ENCODE results near the gene RNF126.
"Not testable (repeated sequence)": the region's sequence is repeated elsewhere in the genome, so short reads cannot be mapped to it uniquely, and the experiment has no call there.

The RNF126 gene

DNA sequence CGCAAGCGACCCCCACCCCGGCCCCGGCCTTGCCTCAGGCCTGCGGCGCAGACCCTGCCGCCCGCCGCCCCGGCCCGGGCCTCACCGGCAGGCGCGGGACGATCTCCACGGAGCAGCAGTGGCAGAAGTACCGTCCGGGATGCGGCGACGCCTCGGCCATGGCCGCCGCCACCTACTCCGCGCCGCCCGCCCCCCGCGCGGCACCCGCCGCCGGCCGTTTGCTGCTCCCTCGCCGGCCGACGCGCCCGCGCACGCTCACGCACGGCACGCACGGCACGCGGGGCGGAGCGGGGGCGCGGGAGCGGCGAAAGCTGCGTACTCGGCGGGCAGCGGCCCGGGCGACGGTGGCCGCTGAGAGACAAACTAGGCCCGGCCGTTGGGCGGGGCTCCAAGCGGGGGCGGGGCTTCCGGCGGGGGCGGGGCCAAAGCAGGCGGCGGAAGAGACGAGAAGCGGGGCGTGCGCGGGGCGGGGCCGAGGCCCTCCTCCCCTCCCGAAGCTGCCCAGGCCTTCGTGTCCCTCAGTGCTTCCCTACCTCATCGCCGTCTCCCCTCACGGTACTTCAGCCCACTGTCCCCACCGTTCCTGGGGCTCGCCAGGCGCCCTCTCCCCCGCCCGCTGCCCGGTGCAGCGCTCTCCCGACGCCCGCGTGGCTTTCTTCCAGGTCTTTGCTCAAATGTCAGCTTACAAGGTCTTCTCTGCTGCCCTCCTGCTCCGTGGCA lies at the start of gene RNF126:
Gene RNF126, minus strand, starts transcription at position 253 of the 720 bp plus-strand sequence. Its CDS starts 93 bp downstream, at position 160.
- DNase-seq (ENCODE audit: low read depth in 1 of 2, low spot score in 1 of 2), result peak; percentile 92 to 97

DNA sequence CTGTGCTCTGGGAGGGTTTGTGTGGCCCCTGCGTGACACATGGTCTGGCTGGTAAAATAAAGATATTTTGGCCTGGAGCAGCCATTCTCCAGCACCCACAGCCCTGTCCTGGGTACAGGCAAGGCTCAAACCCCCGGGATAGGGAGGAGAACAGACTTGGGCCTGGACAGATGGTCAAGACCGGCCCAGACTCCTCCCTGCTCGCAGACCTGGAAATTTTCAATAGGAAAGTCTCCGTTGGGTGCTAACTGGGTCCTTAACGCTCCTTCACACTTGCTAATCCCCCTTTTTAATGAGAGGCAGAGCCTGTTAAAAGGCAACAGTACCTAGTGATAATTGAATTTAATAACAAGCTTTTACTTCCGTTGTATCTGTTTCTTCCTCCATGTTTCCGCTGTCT lies 48.2 kb upstream of the RNF126 start:
- DNase-seq (ENCODE audit: low read depth in 1 of 2, low spot score in 1 of 2), result no peak

DNA sequence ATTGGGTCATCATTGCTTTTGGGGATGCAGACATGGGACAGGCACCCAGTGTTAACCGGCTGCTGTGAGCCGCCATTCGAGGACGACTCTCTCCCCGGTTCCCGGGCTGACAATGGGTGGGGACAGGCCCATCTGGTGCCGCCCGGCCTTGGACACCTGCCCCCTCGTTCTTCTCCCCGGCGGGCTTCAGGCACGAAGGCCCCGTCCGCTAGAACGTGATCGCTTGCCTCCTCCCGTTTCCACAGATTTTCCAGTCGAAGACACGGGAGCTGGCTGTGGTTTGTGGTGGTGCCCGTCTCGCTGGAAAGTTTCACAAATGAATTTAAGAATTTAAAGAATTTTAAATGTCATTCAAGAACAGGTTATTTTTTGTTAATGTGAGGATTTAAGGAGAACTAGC lies 47.8 kb upstream of the RNF126 start:
- DNase-seq (ENCODE audit: low read depth in 1 of 2, low spot score in 1 of 2), result no peak

DNA sequence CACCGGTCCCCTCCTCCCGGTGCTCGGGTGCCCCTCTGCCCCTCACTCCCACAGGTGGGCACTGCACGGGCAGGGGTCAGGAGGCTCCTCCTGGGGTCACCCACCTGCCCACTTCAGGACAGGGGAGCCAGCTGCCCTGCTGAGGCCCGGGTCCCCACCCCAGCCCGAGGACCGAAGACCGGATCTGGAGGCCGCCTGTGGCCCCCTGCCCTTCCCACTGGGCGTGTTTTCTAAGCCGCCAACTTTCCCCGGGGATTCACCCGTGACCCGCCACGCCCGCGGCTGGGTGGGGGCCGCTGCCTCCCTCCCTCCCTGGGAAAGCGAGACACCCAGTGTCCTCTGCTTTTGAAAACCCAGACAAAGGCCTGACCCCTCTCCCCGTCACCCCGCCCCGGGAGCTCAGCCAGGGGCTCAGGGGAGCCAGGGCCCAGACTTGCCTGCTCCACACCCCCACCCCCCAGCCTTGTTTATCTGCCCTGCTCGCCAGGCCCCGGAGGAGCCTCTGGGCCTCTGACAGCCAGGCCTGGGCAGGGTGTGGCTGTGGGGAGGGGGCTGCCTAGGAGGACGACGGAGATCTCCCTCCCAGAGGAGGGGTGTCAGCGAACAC lies 47.1 kb upstream of the RNF126 start:
- DNase-seq (ENCODE audit: low read depth in 1 of 2, low spot score in 1 of 2), result no peak

DNA sequence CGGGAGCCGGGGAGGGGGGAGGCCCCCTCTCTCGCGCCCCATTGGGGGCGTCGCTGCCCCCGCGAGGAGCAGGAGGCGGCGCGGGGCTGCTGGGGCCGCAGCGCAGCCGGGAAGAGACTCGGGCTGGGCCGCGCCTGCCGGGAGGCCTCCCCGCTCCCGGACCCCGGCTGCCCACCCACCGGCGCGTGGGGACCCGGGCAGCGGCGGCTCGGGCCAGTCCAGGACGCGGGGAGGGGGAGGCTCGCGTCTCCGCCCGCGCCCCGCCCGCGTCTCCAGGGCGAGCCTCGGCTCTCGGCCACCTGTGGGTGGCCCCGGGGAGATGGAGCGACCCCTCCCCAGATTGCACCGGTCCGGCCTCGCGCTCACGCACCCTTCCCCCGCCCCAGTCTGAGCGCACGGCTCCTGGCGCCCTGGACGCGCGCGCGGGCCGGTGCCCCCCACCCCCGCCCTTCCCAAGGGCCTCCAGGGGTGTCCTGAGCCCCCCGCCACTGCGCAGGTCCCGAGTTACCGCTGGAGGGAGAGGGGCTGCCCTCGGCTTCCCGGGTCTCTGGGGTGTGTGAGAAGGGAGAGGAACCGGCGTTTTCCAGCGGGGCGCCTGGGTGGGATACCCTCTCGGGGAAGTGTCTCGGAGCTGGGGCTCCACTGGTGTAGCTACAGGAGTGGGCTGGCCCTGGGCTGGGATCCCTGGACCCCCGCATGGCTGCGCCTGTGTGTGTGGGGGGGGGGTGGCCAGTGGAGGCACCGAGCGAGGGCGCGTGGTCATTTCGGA lies 46.4 kb upstream of the RNF126 start:
- DNase-seq (ENCODE audit: low read depth in 1 of 2, low spot score in 1 of 2), result no peak

DNA sequence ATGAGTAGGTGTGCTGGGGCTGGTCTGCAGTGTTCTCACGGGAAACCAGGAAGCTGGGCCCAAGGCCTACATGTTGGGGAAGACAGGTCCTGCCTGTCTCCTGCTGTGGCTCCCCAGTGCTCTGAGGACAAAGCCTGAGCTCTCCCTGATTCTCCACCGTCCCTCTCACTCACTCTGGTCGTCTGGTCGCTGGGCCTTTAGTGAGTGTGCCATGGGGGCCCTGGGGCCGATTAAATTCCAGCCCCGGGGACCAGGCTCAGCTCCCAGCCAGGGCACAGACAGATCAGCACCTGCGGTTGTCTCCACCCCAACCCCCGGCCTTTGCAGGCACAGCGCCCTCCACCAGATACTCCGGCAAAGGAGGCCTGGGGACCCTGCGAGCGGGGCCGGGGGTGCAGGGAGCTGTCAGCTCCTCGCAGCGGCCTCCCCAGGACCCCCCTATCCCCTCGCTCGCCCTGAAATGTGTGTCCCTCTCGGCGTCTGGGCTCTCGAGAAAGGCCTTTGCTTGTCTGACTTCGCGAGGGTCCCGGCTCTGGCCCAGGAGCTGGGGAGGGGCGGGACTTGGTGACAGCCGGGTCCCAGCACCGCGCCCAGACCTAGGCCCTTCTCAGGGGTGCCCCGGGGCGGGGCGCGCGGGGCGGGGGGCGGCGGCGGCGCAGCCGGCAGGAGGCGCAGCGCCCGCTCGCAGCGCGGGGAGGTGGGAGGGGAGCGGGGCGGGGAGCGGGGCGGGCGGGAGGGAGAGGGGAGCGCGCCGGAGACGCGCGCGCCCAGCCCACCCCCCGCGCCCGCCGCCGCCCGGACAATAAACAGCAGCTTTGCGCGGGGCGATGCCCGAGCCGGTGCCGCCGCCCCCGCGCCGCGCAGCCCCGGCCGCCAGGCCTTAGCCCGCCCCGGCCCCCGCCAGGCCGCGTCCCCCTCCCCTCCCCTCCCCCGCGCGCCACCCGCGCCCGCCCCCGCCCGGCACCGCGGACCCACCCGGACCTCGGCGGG lies 45.4 kb upstream of the RNF126 start, which contains the start of gene PALM:
Gene PALM, plus strand, starts transcription at position 782 of the 990 bp plus-strand sequence. CDS start 212 bp downstream, outside the sequence.
- DNase-seq (ENCODE audit: low read depth in 1 of 2, low spot score in 1 of 2), result no peak

DNA sequence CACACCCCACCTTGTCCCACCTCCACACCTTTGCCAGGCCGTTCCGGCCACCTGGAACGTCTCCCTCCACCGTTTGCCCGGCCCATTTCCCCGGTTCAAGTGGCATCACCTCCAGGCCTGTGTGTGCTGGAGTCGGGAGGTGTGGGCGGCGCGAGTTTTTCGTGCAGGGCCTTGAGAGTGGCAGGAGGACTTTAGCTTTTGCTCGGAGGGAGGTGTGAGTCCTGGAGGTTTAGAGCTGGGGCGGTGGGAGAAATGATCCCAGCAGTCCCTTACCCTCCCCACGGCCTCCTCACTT lies 41.4 kb upstream of the RNF126 start:
- DNase-seq (ENCODE audit: low read depth in 1 of 2, low spot score in 1 of 2), result no peak

DNA sequence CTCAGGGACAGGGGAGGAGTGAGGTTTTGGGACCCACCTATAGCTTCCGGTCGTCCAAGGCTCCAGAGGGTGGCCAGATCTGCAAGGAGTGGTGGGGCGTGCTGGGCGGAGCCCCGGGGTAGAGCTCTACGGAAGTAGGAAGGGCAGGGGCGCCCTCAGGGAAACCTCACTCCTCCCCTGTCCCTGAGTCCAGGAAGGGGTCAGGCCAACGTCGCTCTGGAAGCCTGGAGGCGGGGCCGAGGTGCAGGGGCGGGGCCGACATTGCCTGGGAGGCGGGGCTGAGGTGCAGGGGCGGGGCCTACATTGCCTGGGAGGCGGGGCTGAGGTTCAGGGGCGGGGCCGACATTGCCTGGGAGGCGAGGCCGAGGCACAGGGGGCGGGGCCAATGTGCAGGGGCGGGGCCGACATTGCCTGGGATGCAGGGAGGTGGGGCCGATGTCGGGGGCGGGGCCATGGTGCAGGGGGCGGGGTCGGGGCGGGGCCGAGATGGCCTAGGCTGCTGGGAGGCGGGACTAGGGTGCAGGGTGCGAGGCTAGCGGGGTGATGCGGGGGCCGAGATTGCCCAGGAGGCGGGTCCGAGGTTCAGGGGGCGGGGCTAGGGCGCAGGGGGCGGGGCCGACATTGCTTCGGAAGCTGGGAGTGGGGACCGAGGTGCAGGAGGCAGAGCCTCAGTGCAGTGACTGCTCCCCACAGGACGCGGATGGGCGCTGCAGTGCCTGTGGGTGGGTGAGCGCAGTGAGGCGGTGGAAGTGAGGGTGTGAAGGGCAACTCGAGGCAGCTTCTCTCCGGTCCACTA lies 40.8 kb upstream of the RNF126 start:
- DNase-seq (ENCODE audit: low read depth in 1 of 2, low spot score in 1 of 2), result peak in 1 of 2 donors; percentile 38

DNA sequence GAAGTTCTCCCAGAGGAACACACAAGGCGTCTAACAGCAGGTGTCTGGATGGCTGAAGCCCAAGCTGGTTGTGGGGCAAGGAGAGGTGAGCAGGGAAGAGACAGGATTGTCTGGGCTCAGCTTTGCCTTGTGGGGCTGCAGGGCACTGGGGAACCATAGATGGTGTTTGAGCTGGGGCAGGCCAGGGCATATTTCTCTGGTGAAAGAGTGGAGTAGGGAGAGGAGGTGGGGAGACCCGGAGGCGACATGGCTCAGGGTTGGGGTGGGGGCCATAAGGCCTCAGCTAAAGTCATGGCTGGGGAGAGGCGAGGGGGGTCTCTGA lies 40.3 kb upstream of the RNF126 start:
- DNase-seq (ENCODE audit: low read depth in 1 of 2, low spot score in 1 of 2), result no peak

DNA sequence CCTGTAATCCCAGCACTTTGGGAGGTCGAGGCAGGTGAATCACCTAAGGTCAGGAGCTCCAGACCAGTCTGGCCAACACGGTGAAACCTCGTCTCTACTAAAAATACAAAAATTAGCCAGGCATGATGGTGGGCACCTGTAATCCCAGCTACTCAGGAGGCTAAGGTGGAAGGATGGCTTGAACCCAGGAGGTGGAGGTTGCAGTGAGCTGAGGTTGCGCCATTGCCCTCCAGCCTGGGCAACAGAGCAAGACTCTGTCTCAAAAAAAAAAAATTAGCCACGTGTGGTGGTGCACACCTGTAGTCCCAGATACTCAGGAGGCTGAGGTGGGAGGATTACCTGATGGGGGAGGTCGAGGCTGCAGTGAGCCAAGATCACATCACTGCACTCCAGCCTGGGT lies 39.8 kb upstream of the RNF126 start:
- not testable (repeated sequence) for DNase-seq (ENCODE audit: low read depth in 1 of 2, low spot score in 1 of 2)

DNA sequence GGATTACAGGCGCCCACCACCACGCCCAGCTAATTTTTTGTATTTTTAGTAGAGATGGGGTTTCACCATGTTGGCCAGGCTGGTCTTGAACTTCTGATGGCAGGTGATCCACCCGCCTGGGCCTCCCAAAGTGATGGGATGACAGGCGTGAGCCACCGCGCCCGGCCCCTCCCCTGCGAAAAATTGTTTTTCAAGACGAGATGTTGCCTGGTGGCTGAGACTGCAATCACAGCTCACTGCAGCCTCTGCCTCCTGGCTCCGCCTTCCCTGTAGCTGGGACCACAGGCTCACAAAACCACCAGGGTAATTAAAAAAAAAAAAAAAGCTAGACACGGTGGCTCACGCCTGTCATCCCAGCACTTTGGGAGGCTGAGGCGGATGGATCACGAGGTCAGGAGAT lies 36.9 kb upstream of the RNF126 start:
- not testable (repeated sequence) for DNase-seq (ENCODE audit: low read depth in 1 of 2, low spot score in 1 of 2)

DNA sequence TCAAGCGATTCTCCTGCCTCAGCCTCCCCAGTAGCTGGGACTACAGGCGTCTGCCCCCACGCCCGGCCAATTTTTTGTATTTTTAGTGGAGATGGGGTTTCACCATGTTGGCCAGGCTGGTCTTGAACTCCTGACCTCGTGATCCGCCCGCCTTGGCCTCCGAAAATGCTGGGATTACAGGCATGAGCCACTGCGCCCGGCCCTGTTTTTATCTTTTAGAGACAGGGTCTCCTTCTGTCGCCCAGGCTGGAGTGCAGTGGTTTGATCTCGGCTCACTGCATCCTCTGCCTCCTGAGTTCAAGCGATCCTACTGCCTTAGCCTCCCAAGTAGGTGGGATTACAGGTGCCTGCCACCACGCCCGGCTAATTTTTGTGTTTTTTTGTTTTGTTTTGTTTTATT lies 35.5 kb upstream of the RNF126 start:
- not testable (repeated sequence) for DNase-seq (ENCODE audit: low read depth in 1 of 2, low spot score in 1 of 2)

DNA sequence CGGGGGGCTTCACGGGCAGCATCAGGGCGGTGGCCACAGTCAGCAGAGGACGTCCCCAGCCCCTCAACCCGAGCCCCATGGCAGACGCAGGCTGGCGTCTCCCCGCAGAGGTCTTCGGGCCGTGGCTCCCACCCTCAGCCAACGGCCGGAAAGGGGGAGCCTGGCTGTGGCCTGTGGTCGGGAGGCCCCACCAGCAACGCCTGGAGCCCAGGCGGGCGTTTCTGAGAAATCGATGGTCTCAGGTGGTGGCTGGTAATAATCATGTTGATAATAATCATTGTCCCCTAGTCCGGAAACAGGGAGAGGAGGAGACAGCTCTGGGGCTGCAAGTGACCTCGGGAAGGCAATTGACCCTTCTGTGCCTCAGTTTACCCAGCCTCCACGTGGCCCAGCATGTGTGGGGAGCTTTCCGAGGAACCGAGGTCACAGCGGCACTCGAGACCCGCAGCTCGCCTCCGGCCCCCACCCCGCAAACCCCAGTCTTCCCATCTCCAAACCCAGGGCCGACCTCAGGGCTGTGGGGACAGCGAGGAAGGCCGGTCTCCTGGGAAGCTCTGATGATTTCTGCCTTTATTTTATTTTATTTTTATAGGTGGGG lies 32.4 kb upstream of the RNF126 start, which contains the start of gene PRSS57:
Gene PRSS57, minus strand, starts transcription at position 101 of the 598 bp plus-strand sequence. Its CDS starts 22 bp downstream, at position 79.
- DNase-seq (ENCODE audit: low read depth in 1 of 2, low spot score in 1 of 2), result no peak

DNA sequence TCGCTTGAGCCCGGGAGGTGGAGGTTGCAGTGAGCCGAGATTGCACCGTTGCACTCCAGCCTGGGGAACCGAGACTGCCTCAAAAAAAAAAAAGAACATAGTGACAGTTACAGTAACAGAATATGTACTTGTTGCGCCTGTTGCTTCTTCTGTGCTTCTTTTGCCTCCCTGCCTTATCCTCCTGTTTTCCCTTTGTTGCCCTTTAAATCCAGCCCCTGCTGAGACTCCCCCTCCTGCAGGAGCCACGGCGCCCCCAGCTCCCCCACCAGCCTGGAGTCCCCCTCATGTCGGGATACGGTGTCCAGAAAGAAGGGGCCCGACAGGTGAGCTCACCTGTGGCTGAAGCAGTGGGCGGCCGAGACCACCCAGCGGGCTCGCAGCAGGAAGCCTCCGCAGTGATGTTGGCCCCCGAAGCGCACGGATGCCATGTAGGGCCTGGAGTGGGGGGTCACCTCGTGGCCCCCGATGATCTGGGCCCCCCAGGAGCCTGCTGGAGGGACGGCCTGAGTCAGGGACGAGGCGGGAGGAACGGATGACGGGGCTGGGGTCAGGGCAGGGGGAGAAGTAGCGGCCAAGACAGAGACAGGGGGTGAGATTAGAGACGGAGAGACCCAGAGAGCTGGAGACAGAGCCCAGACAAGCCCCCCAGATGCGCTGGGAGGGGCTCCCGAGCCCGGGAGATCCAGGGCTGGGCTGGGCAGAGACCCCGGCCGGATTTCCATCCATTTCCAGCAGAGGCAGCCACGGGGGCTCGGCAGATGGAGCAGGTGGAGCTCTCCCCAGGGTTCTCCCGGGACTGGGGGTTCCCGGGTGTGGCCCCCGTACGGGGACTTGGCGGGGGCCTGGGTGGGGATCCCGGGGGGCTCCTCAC lies 31.7 kb upstream of the RNF126 start:
- DNase-seq (ENCODE audit: low read depth in 1 of 2, low spot score in 1 of 2), result no peak

DNA sequence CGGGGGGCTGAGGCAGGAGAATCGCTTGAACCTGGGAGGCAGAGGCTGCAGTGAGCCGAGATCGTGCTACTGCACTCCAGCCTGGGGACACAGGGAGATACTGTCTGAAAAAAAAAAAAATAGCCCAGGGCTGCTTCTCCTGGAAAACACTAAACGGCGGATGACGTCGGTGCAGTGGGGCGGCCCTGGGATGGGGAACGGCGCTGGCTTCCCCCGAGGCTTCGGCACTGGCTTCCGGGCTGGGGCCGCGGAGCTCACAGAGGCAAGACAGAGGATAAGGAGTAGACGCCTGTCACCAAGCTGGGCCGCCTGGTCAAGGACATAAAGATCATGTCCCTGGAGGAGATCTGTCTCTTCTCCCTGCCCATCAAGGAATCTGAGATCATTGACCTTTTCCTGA lies 27.2 kb upstream of the RNF126 start:
- DNase-seq (ENCODE audit: low read depth in 1 of 2, low spot score in 1 of 2), result no peak

DNA sequence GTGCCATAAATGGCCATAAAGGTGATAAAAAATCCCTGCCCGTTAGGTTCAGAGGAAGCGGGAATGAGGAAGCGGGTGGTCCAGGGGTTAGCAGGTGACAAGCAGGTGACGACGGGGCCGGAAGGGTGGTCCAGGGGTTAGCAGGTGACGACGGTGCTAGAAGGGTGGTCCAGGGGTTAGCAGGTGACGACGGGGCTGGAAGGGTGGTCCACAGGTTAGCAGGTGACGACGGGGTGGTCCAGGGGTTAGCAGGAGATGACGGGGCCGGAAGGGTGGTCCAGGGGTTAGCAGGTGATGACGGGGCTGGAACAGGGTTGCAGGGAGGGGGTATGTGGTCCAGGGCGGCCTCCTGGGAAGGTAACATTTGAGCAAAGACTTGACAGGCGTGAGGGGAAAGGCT lies 26.0 kb upstream of the RNF126 start:
- DNase-seq (ENCODE audit: low read depth in 1 of 2, low spot score in 1 of 2), result no peak

DNA sequence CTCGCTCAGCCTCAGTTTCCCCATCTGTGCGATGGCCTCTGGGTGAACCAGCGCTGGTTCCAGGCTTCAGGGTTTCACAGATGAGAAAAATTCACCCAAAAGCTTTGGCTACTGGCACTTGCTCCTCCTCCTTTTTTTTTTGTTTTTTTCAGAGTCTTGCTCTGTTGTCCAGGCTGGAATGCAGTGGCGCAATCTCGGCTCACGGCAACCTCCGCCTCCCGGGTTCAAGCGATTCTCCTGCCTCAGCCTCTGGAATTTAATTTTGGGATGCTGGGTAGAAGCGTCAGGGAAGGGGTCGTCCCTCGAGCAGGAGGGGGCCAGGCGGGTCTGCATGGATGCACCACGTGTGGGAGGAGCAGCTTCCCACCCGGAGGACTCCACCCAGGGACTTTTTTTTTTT lies 25.2 kb upstream of the RNF126 start:
- no peak for DNase-seq (ENCODE audit: low read depth in 1 of 2, low spot score in 1 of 2)

DNA sequence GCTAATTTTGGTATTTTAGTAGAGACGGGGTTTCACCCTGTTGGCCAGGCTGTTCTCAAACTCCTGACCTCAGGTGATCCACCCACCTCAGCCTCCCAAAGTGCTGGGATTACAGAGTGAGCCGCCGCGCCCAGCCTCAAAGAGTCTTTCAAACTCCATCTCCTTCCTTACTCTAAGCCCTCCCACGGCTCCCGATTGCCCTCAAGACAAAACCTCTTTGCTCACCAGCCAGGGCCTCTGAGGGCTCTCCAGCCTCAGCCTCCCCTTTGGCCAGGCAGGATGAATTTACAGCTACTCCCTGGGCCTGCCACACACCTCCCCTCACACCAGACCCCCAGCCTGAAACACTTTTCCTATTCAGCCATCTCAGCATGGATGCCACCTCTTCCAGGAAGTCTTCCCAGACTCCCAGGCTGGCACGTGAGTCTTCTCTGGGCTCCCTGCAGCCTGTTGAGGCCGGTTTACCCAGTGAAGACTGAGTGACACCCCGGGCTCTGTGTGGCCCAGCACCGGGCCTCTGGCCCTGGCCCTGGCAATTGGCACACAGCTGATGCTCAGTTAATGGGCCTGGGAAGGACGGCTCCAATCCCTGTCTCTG lies 24.7 kb upstream of the RNF126 start:
- DNase-seq (ENCODE audit: low read depth in 1 of 2, low spot score in 1 of 2), result no peak

Measured in activated T-helper 1 cell treated with anti-CD3 and anti-CD28 coated beads, Interleukin-2, amount 50 U/mL, for 16 hours (primary cell).